H1 (cell line): ENCODE data around the gene RGS8. TPM values are rescaled to one million over a fixed set of nuclear protein-coding genes. Genes with fewer than 3 reads are reported as not detected.
A peak's percentile ranks its signal among the peaks of the same experiment; 100 is the strongest.

Experiments used
- CTCF ChIA-PET: fragments of 300-600 bp; sonication (Branson Sonifier 250); formaldehyde crosslinking; loops from one replicate; lab custom pipeline; 2021; ENCODE audit not compliant: partially characterized antibody; lab: Charles Lee
- POLR2A ChIA-PET: fragments of 300-600 bp; sonication (Branson Sonifier 250); formaldehyde crosslinking; loops from one replicate; lab custom pipeline; 2021; ENCODE audit warnings: inconsistent platforms; ENCODE audit not compliant: partially characterized antibody; lab: Charles Lee
- DNase-seq, 2 experiments: peaks; one replicate each; pipeline versions ENCODE4 v3.0.0 to v3.0.0-alpha.2; 2010 to 2022; ENCODE audit warnings: low spot score in 2 of 2, low read depth in 1 of 2, mixed read lengths in 1 of 2
- FAIRE-seq: peaks from 2 replicates; lab custom pipeline; 2011; peaks lifted over from hg19 to GRCh38; lab: Jason Lieb, UNC
- H2AFZ ChIP-seq: 2 replicates; pipeline ENCODE4 v1.8.1; 2012; ENCODE audit warnings: low read length, inconsistent platforms
- H2AK5ac ChIP-seq: 2 replicates; pipeline ENCODE4 v1.6.1; 2013; ENCODE audit warnings: low read depth, low read length
- H2BK120ac ChIP-seq: replicated peaks from 2 replicates; pipeline ENCODE3; 2013; ENCODE audit warnings: low read depth, low read length, inconsistent platforms
- H2BK12ac ChIP-seq: 2 replicates; pipeline ENCODE4 v1.6.1; 2013; ENCODE audit warnings: low read depth, low read length
- H2BK15ac ChIP-seq: 2 replicates; pipeline ENCODE4 v1.6.1; 2013; ENCODE audit warnings: low read length
- H2BK20ac ChIP-seq: 2 replicates; pipeline ENCODE4 v1.6.1; 2013; ENCODE audit warnings: low read length
- H2BK5ac ChIP-seq: 2 replicates; pipeline ENCODE4 v1.6.1; 2013; ENCODE audit warnings: low read depth, low read length
- H3K14ac ChIP-seq: 2 replicates; pipeline ENCODE4 v1.6.1; 2013; ENCODE audit warnings: inconsistent platforms; ENCODE audit not compliant: insufficient read length
- H3K18ac ChIP-seq: 2 replicates; pipeline ENCODE4 v1.6.1; 2013; ENCODE audit warnings: low read length; ENCODE audit errors: extremely low read depth
- H3K23ac ChIP-seq: 2 replicates; pipeline ENCODE4 v1.6.1; 2013; ENCODE audit warnings: inconsistent platforms; ENCODE audit not compliant: insufficient read length
- H3K23me2 ChIP-seq: 2 replicates; pipeline ENCODE4 v1.6.1; 2013; ENCODE audit warnings: low read depth, low read length
- H3K27ac ChIP-seq: 2 replicates; pipeline ENCODE4 v1.6.1; 2011; ENCODE audit warnings: low read depth, low read length, inconsistent platforms
- H3K27me3 ChIP-seq, 4 experiments: replicated peaks in 1 of 4; 1 replicate in 1 of 4; 2 replicates in 3 of 4; pipeline versions ENCODE4 v1.6.1 to v1.8.1; 2011 to 2013; ENCODE audit warnings: low read length in 3 of 4, mild to moderate bottlenecking in 3 of 4, inconsistent platforms in 2 of 4, mixed read lengths in 2 of 4, moderate library complexity in 1 of 4; ENCODE audit not compliant: control insufficient read depth in 3 of 4, insufficient read depth in 3 of 4; ENCODE audit errors: extremely low read depth in 1 of 4
- H3K36me3 ChIP-seq, 4 experiments: 2 replicates each; pipeline versions ENCODE4 v1.6.1 to v1.8.1; 2011 to 2013; ENCODE audit warnings: mild to moderate bottlenecking in 4 of 4, low read length in 3 of 4, moderate library complexity in 2 of 4, control low read depth in 1 of 4, inconsistent platforms in 1 of 4; ENCODE audit not compliant: insufficient read depth in 4 of 4, control insufficient read depth in 2 of 4
- H3K4ac ChIP-seq: replicated peaks from 2 replicates; pipeline ENCODE3; 2013; ENCODE audit warnings: low read length, low read depth, mixed read lengths, inconsistent platforms; ENCODE audit not compliant: insufficient read length
- H3K4me1 ChIP-seq, 4 experiments: replicated peaks in 1 of 4; 1 replicate in 1 of 4; 2 replicates in 3 of 4; pipeline versions ENCODE4 v1.6.1 to v1.8.1; 2011 to 2013; ENCODE audit warnings: low read length in 3 of 4, inconsistent platforms in 2 of 4, mixed read lengths in 1 of 4; ENCODE audit not compliant: insufficient read depth in 4 of 4, control insufficient read depth in 3 of 4
- H3K4me2 ChIP-seq, 2 experiments: 2 replicates each; pipeline versions ENCODE4 v1.6.1 to v1.8.1; 2011 to 2013; ENCODE audit warnings: low read depth in 2 of 2, low read length in 2 of 2, control low read depth in 1 of 2, inconsistent platforms in 1 of 2, mild to moderate bottlenecking in 1 of 2; ENCODE audit not compliant: insufficient read depth in 1 of 2
- H3K4me3 ChIP-seq, 4 experiments: fragments of 200-600, 300-600 bp in 1 of 4; sonication (generic), shearing (Covaris generic), sonication (Bioruptor Twin) in 1 of 4; 2 replicates each; pipeline versions ENCODE4 v1.5.1 to v1.8.1; 2011 to 2016; ENCODE audit warnings: low read length in 4 of 4, low read depth in 3 of 4, control low read depth in 2 of 4, inconsistent platforms in 2 of 4, mild to moderate bottlenecking in 2 of 4, mixed read lengths in 1 of 4, moderate library complexity in 1 of 4; ENCODE audit not compliant: insufficient read depth in 2 of 4; ENCODE audit errors: extremely low read depth in 1 of 4
- H3K56ac ChIP-seq: replicated peaks from 2 replicates; pipeline ENCODE3; 2013; ENCODE audit warnings: low read depth, mild to moderate bottlenecking, mixed read lengths, low read length, inconsistent platforms; ENCODE audit not compliant: insufficient read length
- H3K79me1 ChIP-seq: 2 replicates; pipeline ENCODE4 v1.6.1; 2013; ENCODE audit warnings: low read depth, low read length, control low read depth
- H3K79me2 ChIP-seq, 2 experiments: 2 replicates each; pipeline versions ENCODE4 v1.6.1 to v1.8.1; 2012 to 2013; ENCODE audit warnings: low read length in 2 of 2, mild to moderate bottlenecking in 2 of 2, inconsistent platforms in 1 of 2; ENCODE audit not compliant: insufficient read depth in 2 of 2, control insufficient read depth in 1 of 2
- H3K9ac ChIP-seq, 4 experiments: replicated peaks in 1 of 4; 1 replicate in 1 of 4; 2 replicates in 3 of 4; pipeline versions ENCODE4 v1.6.1 to v1.8.1; 2011 to 2013; ENCODE audit warnings: low read depth in 3 of 4, low read length in 3 of 4, control low read depth in 2 of 4, mild to moderate bottlenecking in 2 of 4, moderate library complexity in 2 of 4, inconsistent platforms in 1 of 4; ENCODE audit errors: extremely low read depth in 1 of 4
- H3K9me3 ChIP-seq, 2 experiments: 2 replicates each; pipeline versions ENCODE4 v1.6.1 to v1.8.1; 2012 to 2013; ENCODE audit warnings: mild to moderate bottlenecking in 2 of 2, moderate library complexity in 2 of 2, control low read depth in 1 of 2, inconsistent platforms in 1 of 2, low read depth in 1 of 2, low read length in 1 of 2, mixed read lengths in 1 of 2; ENCODE audit not compliant: insufficient read depth in 2 of 2
- H4K20me1 ChIP-seq, 2 experiments: replicated peaks in 1 of 2; 2 replicates each; pipeline versions ENCODE3 to v1.8.1; 2011 to 2013; ENCODE audit warnings: inconsistent platforms in 2 of 2, low read length in 2 of 2, mild to moderate bottlenecking in 1 of 2; ENCODE audit not compliant: insufficient read depth in 2 of 2, control insufficient read depth in 1 of 2
- H4K5ac ChIP-seq: 2 replicates; pipeline ENCODE4 v1.6.1; 2013; ENCODE audit warnings: low read length, low read depth, mixed read lengths, inconsistent platforms; ENCODE audit not compliant: insufficient read length
- H4K8ac ChIP-seq: 2 replicates; pipeline ENCODE4 v1.8.0; 2013; ENCODE audit warnings: mild to moderate bottlenecking, moderate library complexity, low read length, inconsistent platforms; ENCODE audit not compliant: insufficient read depth; ENCODE audit errors: extremely low read depth
- H4K91ac ChIP-seq: replicated peaks from 2 replicates; pipeline ENCODE3; 2013; ENCODE audit warnings: low read length, mixed read lengths, inconsistent platforms; ENCODE audit not compliant: insufficient read length
- CTBP2 ChIP-seq: IDR thresholded peaks from 2 replicates; pipeline ENCODE4 v1.7.0; 2011; ENCODE audit warnings: borderline replicate concordance, mild to moderate bottlenecking, moderate library complexity, mixed read lengths, low read length; ENCODE audit not compliant: insufficient read depth, insufficient read length
- NRF1 ChIP-seq: IDR thresholded peaks from 2 replicates; pipeline ENCODE4 v1.6.1; 2011; ENCODE audit warnings: mild to moderate bottlenecking, low read depth, low read length, improper control_type of control experiment
- TEAD4 ChIP-seq: IDR thresholded peaks from 2 replicates; pipeline ENCODE4 v1.6.1; 2012; ENCODE audit warnings: low read depth, low read length, inconsistent platforms, mixed read lengths
- WGBS, 2 experiments: shearing (Covaris generic) in 1 of 2; methylation state at CpG; one replicate each; pipeline versions ENCODE4 v1.1.6 to v1.1.7; 2013 to 2015; ENCODE audit warnings: low lambda C conversion rate in 2 of 2, mixed read lengths in 2 of 2, inconsistent platforms in 1 of 2, low coverage in 1 of 2, missing lambda C conversion rate in 1 of 2; ENCODE audit not compliant: insufficient replicate concordance in 2 of 2, insufficient coverage in 1 of 2, insufficient read length in 1 of 2; ENCODE audit errors: extremely low coverage in 1 of 2, missing lambda C conversion rate in 1 of 2; 5-methylcytosine and 5-hydroxymethylcytosine counted together
- polyA plus RNA-seq, 7 experiments: library from polyadenylated mRNA; depleted of rRNA in 3 of 7; stranded (reverse) in 5 of 7; unstranded in 2 of 7; fragments of >200 nt in 5 of 7; fragments of 200-250 nt in 2 of 7; gene quantifications; 1 replicate in 5 of 7; 2 replicates in 1 of 7; 4 replicates in 1 of 7; pipeline versions ENCODE4 v1.2.1 to v1.2.3, GENCODE V29; 2011 to 2013; ENCODE audit warnings: missing spikeins in 2 of 7, mixed read lengths in 2 of 7
- total RNA-seq: library from RNA; stranded (reverse); fragmentation: NEBNext Ultra II Directional; extraction: Animal tissue kit (Norgen Biotek cat#: 25700); gene quantifications from 2 replicates; pipeline ENCODE4 v1.2.1, GENCODE V29; 2021
- TF ChIP-seq, protein P1 (sequence below), 3 experiments: IDR thresholded peaks; 1 replicate in 2 of 3; 2 replicates in 1 of 3; pipeline versions ENCODE4 v1.5.1 to v1.6.1; 2011; ENCODE audit warnings: low read length in 3 of 3, mild to moderate bottlenecking in 3 of 3, inconsistent platforms in 2 of 3, low read depth in 1 of 3, moderate library complexity in 1 of 3; ENCODE audit not compliant: insufficient read depth in 1 of 3; ENCODE audit errors: control extremely low read depth in 1 of 3
- TF ChIP-seq, protein P2 (sequence below): IDR thresholded peaks from 2 replicates; pipeline ENCODE4 v1.6.1; 2012; ENCODE audit warnings: inconsistent platforms

The RGS8 gene
- total and polyA plus RNA-seq, 2 of the 8 experiments (the other 6 are each of a cell fraction or from before 2014, with no cell fraction given): 0.13 to 0.23 TPM

DNA sequence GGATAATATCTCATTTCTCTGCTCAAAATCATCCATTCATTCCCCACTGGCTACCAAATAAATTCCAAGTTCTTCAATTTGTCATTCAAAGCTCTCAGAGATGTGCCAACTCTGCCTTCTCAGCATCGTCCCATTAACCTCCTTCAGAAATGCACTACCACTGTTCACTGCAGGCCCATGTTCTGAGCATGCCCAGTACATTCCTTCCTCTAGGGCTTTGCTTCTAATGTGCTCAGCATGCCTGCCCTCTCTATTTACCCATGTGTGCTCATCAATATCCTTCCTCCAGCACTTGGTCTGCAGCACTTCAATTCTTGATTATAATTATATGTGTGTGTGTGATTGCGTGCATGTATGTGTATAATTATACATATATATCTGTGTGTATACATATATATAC lies 36.1 kb upstream of the RGS8 start:
- H3K36me3 ChIP-seq: no peaks in the 10 kb centered on the region
- no peaks in the 10 kb centered on the region for H3K27me3 ChIP-seq
- no peaks in the 10 kb centered on the region for H4K20me1 ChIP-seq
- WGBS, 2 experiments: 85% methylated on average over 2 of the region's 2 CpGs; no CpG with 5 or more reads in 1 of the 2 experiments
- no peaks in the 10 kb centered on the region for H3K79me2 ChIP-seq
- peaks cover 0 to 3% (median 0%) of the 10 kb centered on the region in 4 experiments; a peak in 1 of 7 replicates for H3K4me1 ChIP-seq
- TF ChIP-seq, protein P1, sequence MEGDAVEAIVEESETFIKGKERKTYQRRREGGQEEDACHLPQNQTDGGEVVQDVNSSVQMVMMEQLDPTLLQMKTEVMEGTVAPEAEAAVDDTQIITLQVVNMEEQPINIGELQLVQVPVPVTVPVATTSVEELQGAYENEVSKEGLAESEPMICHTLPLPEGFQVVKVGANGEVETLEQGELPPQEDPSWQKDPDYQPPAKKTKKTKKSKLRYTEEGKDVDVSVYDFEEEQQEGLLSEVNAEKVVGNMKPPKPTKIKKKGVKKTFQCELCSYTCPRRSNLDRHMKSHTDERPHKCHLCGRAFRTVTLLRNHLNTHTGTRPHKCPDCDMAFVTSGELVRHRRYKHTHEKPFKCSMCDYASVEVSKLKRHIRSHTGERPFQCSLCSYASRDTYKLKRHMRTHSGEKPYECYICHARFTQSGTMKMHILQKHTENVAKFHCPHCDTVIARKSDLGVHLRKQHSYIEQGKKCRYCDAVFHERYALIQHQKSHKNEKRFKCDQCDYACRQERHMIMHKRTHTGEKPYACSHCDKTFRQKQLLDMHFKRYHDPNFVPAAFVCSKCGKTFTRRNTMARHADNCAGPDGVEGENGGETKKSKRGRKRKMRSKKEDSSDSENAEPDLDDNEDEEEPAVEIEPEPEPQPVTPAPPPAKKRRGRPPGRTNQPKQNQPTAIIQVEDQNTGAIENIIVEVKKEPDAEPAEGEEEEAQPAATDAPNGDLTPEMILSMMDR (IDR thresholded peaks at IDR 0.05; ENCODE audit: control extremely low read depth in 1 of 3, insufficient read depth in 1 of 3, low read depth in 1 of 3, low read length in 3 of 3): peak in 1 of 3 experiments; percentile 48; a peak in 2 of 4 replicates
- TF ChIP-seq, protein P2, sequence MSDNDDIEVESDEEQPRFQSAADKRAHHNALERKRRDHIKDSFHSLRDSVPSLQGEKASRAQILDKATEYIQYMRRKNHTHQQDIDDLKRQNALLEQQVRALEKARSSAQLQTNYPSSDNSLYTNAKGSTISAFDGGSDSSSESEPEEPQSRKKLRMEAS: no peak
- TF ChIP-seq NRF1 (no peak), TEAD4 (peak; percentile 94), CTBP2 (no peak)
- FAIRE-seq (no peak), DNase-seq (no peak)
- CTCF ChIA-PET: interaction anchor here (0.7 to 1.9 kb wide), 8 partner anchors 11 to 114 kb away, joined by 3 to 10 read pairs (median 4); no protein-coding TSS in a partner anchor
- no peak overlapping the region for H2BK5ac ChIP-seq
- H2BK12ac ChIP-seq: no peak overlapping the region
- no peaks in the 10 kb centered on the region for H3K9me3 ChIP-seq
- H3K18ac ChIP-seq: no peak overlapping the region
- no peak overlapping the region for H2BK120ac ChIP-seq
- H3K56ac ChIP-seq: no peak overlapping the region
- no peak overlapping the region for H2BK15ac ChIP-seq
- H3K23ac ChIP-seq: no peak overlapping the region
- no peak overlapping the region for H4K8ac ChIP-seq
- POLR2A ChIA-PET: no interaction called here
- H2AK5ac ChIP-seq: no peak overlapping the region
- H4K91ac ChIP-seq: no peak overlapping the region
- H4K5ac ChIP-seq: no peak overlapping the region
- H3K9ac ChIP-seq: no peak overlapping the region
- H2AFZ ChIP-seq: no peak overlapping the region
- H3K4ac ChIP-seq: no peak overlapping the region
- H3K14ac ChIP-seq: no peak overlapping the region
- H3K23me2 ChIP-seq: no peaks in the 10 kb centered on the region
- H3K4me2 ChIP-seq: no peak overlapping the region
- no peaks in the 10 kb centered on the region for H3K79me1 ChIP-seq
- H3K4me3 ChIP-seq: peak overlapping the region in 1 of 4 experiments; percentile 4; a peak in 1 of 8 replicates
- no peak overlapping the region for H2BK20ac ChIP-seq
- H3K27ac ChIP-seq: no peak overlapping the region
